Sigmoid colon (tissue), 7 donors: ENCODE results near the gene PPEF2. TPM values are rescaled to one million over a fixed set of nuclear protein-coding genes. Genes with fewer than 3 reads are reported as not detected.
"Not testable (repeated sequence)": the region's sequence is repeated elsewhere in the genome, so short reads cannot be mapped to it uniquely, and the experiment has no call there.

Source experiments
- DNase-seq: peaks from one replicate; pipeline ENCODE4 v3.0.0-alpha.2; 2019
- H3K27ac ChIP-seq, 4 donors: fragments of 200-600 bp; sonication (generic); one replicate each; pipeline ENCODE4 v1.5.1; 2016 to 2019; ENCODE audit warnings: mild to moderate bottlenecking in 1 of 4
- H3K27me3 ChIP-seq, 3 donors: fragments of 200-600 bp; sonication (generic); one replicate each; pipeline ENCODE4 v1.5.1; 2019; ENCODE audit warnings: mild to moderate bottlenecking in 1 of 3
- H3K36me3 ChIP-seq, 4 donors: fragments of 200-600 bp; sonication (generic); one replicate each; pipeline ENCODE4 v1.5.1; 2016 to 2019
- H3K4me1 ChIP-seq, 4 donors: fragments of 200-600 bp; sonication (generic); one replicate each; pipeline ENCODE4 v1.5.1; 2017 to 2019
- H3K4me3 ChIP-seq, 4 donors: fragments of 200-600 bp; sonication (generic); one replicate each; pipeline ENCODE4 v1.5.1; 2017 to 2019; ENCODE audit warnings: mild to moderate bottlenecking in 2 of 4, moderate library complexity in 1 of 4
- H3K9me3 ChIP-seq, 4 donors: fragments of 200-600 bp in 3 of 4; sonication (generic) in 3 of 4; one replicate each; pipeline versions ENCODE4 v1.5.1 to v1.6.1; 2013 to 2019
- CTCF ChIP-seq, 4 experiments: fragments of 450-650 bp in 3 of 4; fragments of 200-600 bp in 1 of 4; IDR thresholded peaks; one replicate each; pipeline ENCODE4 v1.5.1; 2016 to 2019; ENCODE audit warnings: antibody characterized with exemption in 4 of 4, mild to moderate bottlenecking in 3 of 4, moderate library complexity in 2 of 4
- EP300 ChIP-seq, 4 donors: sonication (generic); formaldehyde crosslinking; IDR thresholded peaks; one replicate each; pipeline ENCODE4 v1.6.1; 2017; ENCODE audit warnings: antibody characterized with exemption in 4 of 4
- POLR2A ChIP-seq, 2 donors: fragments of 450-650 bp; IDR thresholded peaks; one replicate each; pipeline ENCODE4 v1.6.1; 2016; ENCODE audit warnings: antibody characterized with exemption in 2 of 2, mild to moderate bottlenecking in 2 of 2, moderate library complexity in 2 of 2
- POLR2AphosphoS5 ChIP-seq, 4 donors: sonication (generic); formaldehyde crosslinking; IDR thresholded peaks; one replicate each; pipeline ENCODE4 v1.6.1; 2017; ENCODE audit warnings: antibody characterized with exemption in 4 of 4
- WGBS, 2 donors: extraction: QIAGEN DNeasy Blood & Tissue Kit; methylation state at CpG; one replicate each; pipeline ENCODE4 v1.1.7; 2013; 5-methylcytosine and 5-hydroxymethylcytosine counted together
- intact Hi-C: fragments of 100-400 bp; cut with DNase I; formaldehyde crosslinking; loops from one replicate; pipeline ENCODE4 v1.15.1; 2023
- polyA plus RNA-seq, 3 donors: library from polyadenylated mRNA; stranded (reverse); fragments of 200-250 nt; gene quantifications; one replicate each; pipeline ENCODE4 v1.2.3, GENCODE V29; 2013
- total RNA-seq, 4 donors: library from RNA; depleted of rRNA; stranded (reverse); fragments of >200 nt; gene quantifications; one replicate each; pipeline ENCODE4 v1.1.0, GENCODE V29; 2016
- donor health status: healthy with polysubstance abuse.
- donor health status: Bipolar disorder and iron deficiency.
- donor health status: healthy.

The PPEF2 gene
- total and polyA plus RNA-seq, 7 donors = 0.03 to 0.33 (median 0.28) TPM; not detected in 4

- DNase-seq = no peak
- no peak overlapping the region for H3K27ac ChIP-seq
- no peaks in the 10 kb centered on the region for H3K27me3 ChIP-seq
- intact Hi-C loops = no loop called here
- WGBS, 2 donors = 76 to 78% methylated on average over 6 of the region's 6 CpGs
- TF ChIP-seq POLR2A (IDR thresholded peaks at IDR 0.05) (no peak), POLR2AphosphoS5 (IDR thresholded peaks at IDR 0.05) (no peak), CTCF (IDR thresholded peaks at IDR 0.05) (no peak), EP300 (IDR thresholded peaks at IDR 0.05) (no peak)
- peaks cover 0 to 12% (median 4%) of the 10 kb centered on the region in 4 donors for H3K4me1 ChIP-seq
- no peak overlapping the region for H3K4me3 ChIP-seq
- H3K9me3 ChIP-seq = no peaks in the 10 kb centered on the region
- H3K36me3 ChIP-seq = no peaks in the 10 kb centered on the region
These were observed 10.7 kb upstream of the PPEF2 start for GRCh38 chr4:75912968-75913367.

DNA sequence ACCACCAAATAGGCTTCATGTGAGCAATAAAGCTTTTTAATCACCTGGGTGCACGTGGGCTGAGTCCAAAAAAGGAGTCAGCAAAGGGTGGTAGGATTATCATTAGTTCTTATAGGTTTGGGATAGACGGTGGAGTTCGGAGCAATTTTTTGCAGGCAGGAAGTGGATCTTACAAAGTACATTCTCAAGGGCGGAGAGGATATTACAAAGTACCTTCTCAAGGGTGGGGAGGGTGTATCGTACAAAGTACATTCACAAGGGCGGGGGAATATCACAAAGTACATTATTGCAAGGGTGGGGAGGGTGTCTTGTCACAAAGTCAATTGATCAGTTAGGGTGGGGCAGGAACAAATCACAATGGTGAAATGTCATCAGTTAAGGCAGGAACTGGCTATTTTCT is 8.6 kb upstream of the PPEF2 start:
- H3K36me3 ChIP-seq, H3K4me3 ChIP-seq, intact Hi-C loops, H3K4me1 ChIP-seq, H3K27ac ChIP-seq, H3K9me3 ChIP-seq, DNase-seq, H3K27me3 ChIP-seq: not testable (repeated sequence)
- WGBS, 2 donors = 76 to 86% methylated on average over 6 of the region's 6 CpGs

DNA sequence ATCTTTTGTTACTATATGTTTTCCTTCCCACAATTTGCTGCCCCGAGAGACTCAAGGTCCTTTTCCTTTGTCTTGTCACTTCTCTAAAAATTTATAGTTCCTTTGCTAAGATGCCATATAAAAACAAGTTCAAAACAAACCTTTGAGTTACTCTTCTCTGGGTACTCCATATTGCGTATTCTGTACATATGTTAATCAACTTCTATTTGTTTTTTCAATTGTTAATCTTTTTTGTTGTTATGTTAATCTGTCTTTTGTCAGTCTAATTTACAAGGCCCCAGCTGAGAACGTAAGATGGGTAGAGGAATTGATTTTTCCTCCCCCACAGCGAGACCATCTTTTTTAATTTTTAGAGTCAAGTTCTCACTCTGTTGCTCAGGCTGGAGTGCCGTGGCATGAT is 7.2 kb upstream of the PPEF2 start:
- Histone ChIP-seq H3K36me3 (no peaks in the 10 kb centered on the region), H3K4me1 (no peaks in the 10 kb centered on the region), H3K4me3 (no peak overlapping the region), H3K9me3 (no peaks in the 10 kb centered on the region), H3K27ac (no peak overlapping the region), H3K27me3 (no peaks in the 10 kb centered on the region)
- no peak for DNase-seq
- intact Hi-C loops = no loop called here
- TF ChIP-seq EP300 (IDR thresholded peaks at IDR 0.05) (no peak), POLR2A (IDR thresholded peaks at IDR 0.05) (no peak), CTCF (IDR thresholded peaks at IDR 0.05) (no peak), POLR2AphosphoS5 (IDR thresholded peaks at IDR 0.05) (no peak)
- WGBS, 2 donors = 80 to 88% methylated on average over 5 of the region's 5 CpGs

DNA sequence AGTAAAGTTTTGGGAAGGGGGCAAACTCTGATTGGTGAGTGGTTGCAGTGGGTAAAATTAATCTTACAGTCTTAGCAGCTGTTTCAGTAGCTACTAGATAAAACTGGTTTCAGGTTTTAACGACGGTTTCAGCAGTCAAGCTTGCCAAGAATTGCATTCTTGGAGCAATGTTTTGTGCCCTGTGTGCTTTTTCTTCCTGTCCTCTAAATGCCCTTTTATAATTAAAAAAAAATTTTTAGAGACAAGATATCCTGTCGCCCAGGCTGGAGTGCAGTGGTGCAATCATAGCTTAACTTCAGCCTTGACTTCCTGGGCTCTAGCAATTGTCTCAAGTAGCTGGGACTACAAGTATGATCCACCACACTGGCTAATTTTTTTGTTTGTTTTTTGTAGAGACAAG is 6.3 kb upstream of the PPEF2 start:
- H3K4me3 ChIP-seq = no peak overlapping the region
- H3K27ac ChIP-seq = no peak overlapping the region
- no peaks in the 10 kb centered on the region for H3K9me3 ChIP-seq
- WGBS, 2 donors = 8 to 43% methylated on average over 3 of the region's 3 CpGs
- TF ChIP-seq POLR2AphosphoS5 (IDR thresholded peaks at IDR 0.05) (no peak), POLR2A (IDR thresholded peaks at IDR 0.05) (no peak), EP300 (IDR thresholded peaks at IDR 0.05) (no peak), CTCF (IDR thresholded peaks at IDR 0.05) (no peak)
- no peaks in the 10 kb centered on the region for H3K27me3 ChIP-seq
- no peaks in the 10 kb centered on the region for H3K4me1 ChIP-seq
- H3K36me3 ChIP-seq = no peaks in the 10 kb centered on the region
- no peak for DNase-seq
- intact Hi-C loops = no loop called here

GRCh38 chr4:75907966-75908365 is 5.7 kb upstream of the PPEF2 start:
- WGBS, 2 donors = 85 to 86% methylated on average over 3 of the region's 3 CpGs

More at GRCh38 chr4:75907966-75908365, 5.7 kb upstream of the PPEF2 start:
- Histone ChIP-seq H3K27me3 (no peaks in the 10 kb centered on the region), H3K27ac (no peak overlapping the region), H3K9me3 (no peaks in the 10 kb centered on the region), H3K4me3 (no peak overlapping the region), H3K36me3 (no peaks in the 10 kb centered on the region), H3K4me1 (no peaks in the 10 kb centered on the region)
- no peak for DNase-seq
- intact Hi-C loops = no loop called here
- TF ChIP-seq EP300 (IDR thresholded peaks at IDR 0.05) = no peak
- no peak for TF ChIP-seq POLR2AphosphoS5 (IDR thresholded peaks at IDR 0.05)
- TF ChIP-seq POLR2A (IDR thresholded peaks at IDR 0.05) = no peak
- no peak for TF ChIP-seq CTCF (IDR thresholded peaks at IDR 0.05)
